NCI-H1417 (cell line): ENCODE measurements around the gene FAT2.

Source experiments
- DNase-seq, 3 experiments: peaks; one replicate each; lab custom pipeline; 2025; lab: John Stamatoyannopoulos, UW

Gene FAT2

DNA sequence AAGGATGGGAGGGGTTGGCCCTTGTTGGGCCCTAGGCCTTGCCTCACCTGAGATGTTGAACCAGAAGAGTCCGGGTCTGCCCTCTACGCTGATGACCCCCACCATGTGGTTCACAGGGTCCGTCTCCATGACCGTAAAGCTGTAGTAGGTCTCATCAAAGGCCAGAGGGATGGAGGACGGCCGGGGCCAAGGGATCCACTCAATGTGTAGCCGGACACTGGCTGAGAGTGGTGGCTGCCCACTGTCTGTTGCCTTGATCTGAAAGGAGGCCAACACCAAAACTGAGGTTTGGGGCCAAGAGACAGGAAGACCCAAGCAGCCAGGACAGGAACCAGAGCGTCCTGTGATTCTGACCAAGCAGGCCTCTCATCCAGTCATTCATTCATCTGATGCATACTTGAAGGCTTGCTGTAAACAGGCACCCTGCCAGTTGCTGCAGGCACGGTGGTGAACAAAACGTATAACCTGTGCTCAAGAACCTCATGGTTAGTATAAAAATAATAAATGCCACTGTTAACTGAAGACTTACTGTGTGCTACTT lies 37.9 kb downstream of the FAT2 start:
- no peak for DNase-seq

DNA sequence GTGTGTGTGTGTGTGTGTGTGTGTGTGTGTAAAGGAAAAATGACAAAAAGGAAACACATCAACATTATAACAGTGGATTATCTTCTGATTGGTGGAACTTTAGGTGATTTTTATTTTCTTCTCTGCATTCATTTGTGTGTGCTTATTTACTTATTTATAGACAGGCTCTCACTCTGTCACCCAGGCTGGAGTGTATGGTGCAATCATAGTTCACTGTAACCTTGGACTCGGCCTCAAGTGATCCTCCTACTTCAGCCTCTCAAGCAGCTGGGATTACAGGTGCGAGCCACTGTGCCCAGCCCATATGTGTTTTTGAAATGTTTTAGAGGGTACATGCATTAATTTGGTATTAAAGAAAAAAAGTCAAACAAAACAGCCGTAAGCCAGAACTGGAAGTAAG lies 39.1 kb downstream of the FAT2 start:
- no peak for DNase-seq

DNA sequence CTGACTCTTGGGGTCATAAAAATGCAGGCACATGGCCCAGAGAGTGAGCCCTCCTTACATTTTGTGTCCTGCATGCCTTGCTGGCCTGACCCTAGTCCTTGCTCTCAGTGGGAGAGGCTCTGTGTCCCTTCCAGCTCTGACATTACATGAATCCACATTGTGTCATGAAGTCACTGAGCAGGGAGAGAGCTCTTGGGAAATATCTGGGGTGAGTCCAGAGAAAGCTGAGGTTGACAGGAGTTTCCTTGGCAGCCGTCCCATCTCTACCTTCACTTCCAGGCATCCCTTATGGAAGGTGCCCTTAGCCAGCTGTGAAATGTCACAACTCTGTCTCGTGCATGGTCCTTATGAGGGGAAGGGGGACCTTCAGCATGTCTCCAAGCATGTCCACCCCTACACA lies 41.0 kb downstream of the FAT2 start:
- no peak for DNase-seq

DNA sequence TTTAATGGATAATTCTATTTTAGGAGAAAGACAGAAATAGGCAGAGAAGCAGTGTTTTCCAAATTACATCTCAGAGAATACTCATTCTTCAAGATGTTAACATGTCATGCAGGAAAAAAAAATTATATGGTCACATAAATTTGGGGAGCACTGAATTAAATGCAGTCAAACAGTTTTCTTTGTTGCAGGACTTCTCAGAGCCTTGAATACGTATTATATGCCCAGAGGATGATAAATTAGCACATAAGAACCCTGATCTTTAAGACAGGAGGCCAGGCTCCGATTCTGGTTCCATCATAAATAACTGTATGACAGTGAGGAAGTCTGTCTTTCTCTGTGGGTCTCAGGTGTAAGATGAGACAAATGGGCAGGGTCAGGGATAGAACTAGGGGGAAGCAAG lies 41.4 kb downstream of the FAT2 start:
- DNase-seq: no peak

DNA sequence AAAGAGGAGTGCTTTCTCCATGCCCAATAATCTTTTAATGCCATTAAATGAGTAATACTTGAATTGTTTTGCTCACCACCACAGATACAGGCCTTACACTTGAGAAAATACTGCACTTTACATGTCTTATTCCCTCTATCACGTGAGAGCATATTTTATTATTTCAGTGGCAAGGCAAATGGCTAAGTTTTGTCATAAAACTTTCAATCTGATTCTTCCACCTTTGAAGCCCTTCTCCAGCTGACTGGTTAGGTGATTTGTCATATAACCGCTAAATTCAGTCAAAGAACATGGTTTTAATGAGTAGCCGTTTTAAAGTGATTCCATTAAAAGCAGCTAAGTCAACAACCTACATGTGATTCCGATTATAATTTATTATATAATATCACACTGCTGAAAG lies 43.8 kb downstream of the FAT2 start:
- DNase-seq: peak in 1 of 3 experiments; percentile 49

DNA sequence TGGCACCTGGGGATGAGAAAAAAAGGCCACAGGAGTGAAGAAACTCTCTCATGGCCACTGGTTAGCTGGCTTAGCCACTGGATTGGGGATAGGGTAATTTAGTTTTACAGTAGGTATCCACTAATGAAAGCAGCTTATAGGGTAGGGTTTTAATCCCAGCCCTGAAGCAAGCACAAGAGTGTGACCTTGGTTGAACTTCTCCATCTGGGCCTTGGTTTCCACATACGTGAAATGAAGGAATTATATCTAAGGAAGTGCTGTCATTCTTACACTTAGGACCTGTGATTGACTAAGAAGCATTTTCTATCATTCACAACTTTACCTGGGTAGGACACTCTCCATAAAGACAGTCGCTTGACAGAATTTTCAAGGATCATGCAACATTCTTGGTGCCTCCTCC lies 49.6 kb downstream of the FAT2 start:
- no peak for DNase-seq
